Glomerular visceral epithelial cell (primary cell): ENCODE measurements around the gene MRPL19.
"Not testable (repeated sequence)": the region's sequence is repeated elsewhere in the genome, so short reads cannot be mapped to it uniquely, and the experiment has no call there.

ENCODE experiments used
- DNase-seq: peaks from one replicate; pipeline ENCODE4 v3.0.0-alpha.2; 2016; ENCODE audit errors: extremely low spot score

The MRPL19 gene

GRCh38 chr2:75667884-75668283 is 21.3 kb downstream of the MRPL19 start:
- peak; percentile 8 for DNase-seq

GRCh38 chr2:75675423-75675822 is 28.8 kb downstream of the MRPL19 start:
- DNase-seq, result not testable (repeated sequence)

- no peak for DNase-seq
These were observed 29.3 kb downstream of the MRPL19 start for GRCh38 chr2:75675908-75676307.

GRCh38 chr2:75676464-75676863 is 29.9 kb downstream of the MRPL19 start:
- no peak for DNase-seq

- DNase-seq, result no peak
These were observed 33.0 kb downstream of the MRPL19 start for GRCh38 chr2:75679556-75679955.

- DNase-seq, result no peak
These were observed 33.8 kb downstream of the MRPL19 start for GRCh38 chr2:75680402-75680801.

- not testable (repeated sequence) for DNase-seq
These were observed 36.8 kb downstream of the MRPL19 start for GRCh38 chr2:75683430-75683829.

- DNase-seq, result no peak
These were observed 41.6 kb downstream of the MRPL19 start for GRCh38 chr2:75688196-75688595.

- no peak for DNase-seq
These were observed 52.3 kb downstream of the MRPL19 start for GRCh38 chr2:75698918-75699317.

- DNase-seq, result no peak
These were observed 56.0 kb downstream of the MRPL19 start for GRCh38 chr2:75702593-75702992.

- DNase-seq, result no peak
These were observed 57.2 kb downstream of the MRPL19 start for GRCh38 chr2:75703589-75704287.

GRCh38 chr2:75705921-75706320 is 59.3 kb downstream of the MRPL19 start:
- DNase-seq, result no peak

- no peak for DNase-seq
These were observed 61.3 kb downstream of the MRPL19 start for GRCh38 chr2:75707901-75708300.

GRCh38 chr2:75709297-75709696 is 62.7 kb downstream of the MRPL19 start:
- no peak for DNase-seq

- DNase-seq, result no peak
These were observed 63.6 kb downstream of the MRPL19 start for GRCh38 chr2:75710220-75710576.

GRCh38 chr2:75710577-75711253 is 64.1 kb downstream of the MRPL19 start, which contains the start of gene GCFC2:
Gene GCFC2, minus strand, starts transcription at chr2:75710915. Its CDS starts 60 bp downstream, at chr2:75710855.
- DNase-seq, result peak; percentile 86

GRCh38 chr2:75711590-75711989 is 65.0 kb downstream of the MRPL19 start:
- not testable (repeated sequence) for DNase-seq

- DNase-seq, result no peak
These were observed 69.8 kb downstream of the MRPL19 start for GRCh38 chr2:75716406-75716805.

GRCh38 chr2:75719616-75720015 is 73.0 kb downstream of the MRPL19 start:
- no peak for DNase-seq

GRCh38 chr2:75720525-75720924 is 73.9 kb downstream of the MRPL19 start:
- DNase-seq, result no peak

- no peak for DNase-seq
These were observed 76.1 kb downstream of the MRPL19 start for GRCh38 chr2:75722687-75723086.

- no peak for DNase-seq
These were observed 82.2 kb downstream of the MRPL19 start for GRCh38 chr2:75728614-75729419.

- DNase-seq, result no peak
These were observed 83.3 kb downstream of the MRPL19 start for GRCh38 chr2:75729861-75730260.
